CD4-positive, alpha-beta T cell treated with Interleukin-10 for 1 hour (primary cell): ENCODE results near the gene LBH.
"Not testable (repeated sequence)": the region's sequence is repeated elsewhere in the genome, so short reads cannot be mapped to it uniquely, and the experiment has no call there.

Experiments
- DNase-seq: peaks from one replicate; pipeline ENCODE4 v3.0.0-alpha.2; 2020

LBH gene

GRCh38 chr2:30259827-30260679 lies 28.7 kb downstream of the LBH start:
- no peak for DNase-seq

- no peak for DNase-seq
Observed at GRCh38 chr2:30260941-30261340, 29.6 kb downstream of the LBH start.

GRCh38 chr2:30261695-30262211 lies 30.4 kb downstream of the LBH start:
- no peak for DNase-seq

- no peak for DNase-seq
Observed at GRCh38 chr2:30262716-30263309, 31.5 kb downstream of the LBH start.

GRCh38 chr2:30264274-30264673 lies 32.9 kb downstream of the LBH start:
- no peak for DNase-seq

GRCh38 chr2:30265052-30266015 lies 34.0 kb downstream of the LBH start:
- no peak for DNase-seq

GRCh38 chr2:30266051-30266621 lies 34.8 kb downstream of the LBH start:
- peak; percentile 72 for DNase-seq

GRCh38 chr2:30266705-30267104 lies 35.4 kb downstream of the LBH start:
- no peak for DNase-seq

- peak; percentile 60 for DNase-seq
Observed at GRCh38 chr2:30267161-30267975, 36.0 kb downstream of the LBH start.

- no peak for DNase-seq
Observed at GRCh38 chr2:30268296-30268871, 37.0 kb downstream of the LBH start.

GRCh38 chr2:30269114-30269770 lies 37.9 kb downstream of the LBH start:
- DNase-seq, result not testable (repeated sequence)

- no peak for DNase-seq
Observed at GRCh38 chr2:30269771-30270145, 38.4 kb downstream of the LBH start.

- no peak for DNase-seq
Observed at GRCh38 chr2:30270166-30270565, 38.8 kb downstream of the LBH start.

GRCh38 chr2:30271301-30271700 lies 40.0 kb downstream of the LBH start:
- no peak for DNase-seq

- DNase-seq, result no peak
Observed at GRCh38 chr2:30272286-30272685, 41.0 kb downstream of the LBH start.

- no peak for DNase-seq
Observed at GRCh38 chr2:30272761-30273573, 41.6 kb downstream of the LBH start.

GRCh38 chr2:30273574-30273929 lies 42.2 kb downstream of the LBH start:
- no peak for DNase-seq

- DNase-seq, result no peak
Observed at GRCh38 chr2:30275256-30275655, 43.9 kb downstream of the LBH start.

GRCh38 chr2:30276455-30276911 lies 45.1 kb downstream of the LBH start:
- DNase-seq, result no peak

GRCh38 chr2:30277582-30277981 lies 46.2 kb downstream of the LBH start:
- no peak for DNase-seq
